RPMI8226 (cell line): Measurements from ENCODE around the gene NCAM1.
A peak's percentile ranks its signal among the peaks of the same experiment; 100 is the strongest.
"Not testable (repeated sequence)": the region's sequence is repeated elsewhere in the genome, so short reads cannot be mapped to it uniquely, and the experiment has no call there.

ENCODE experiments used
- DNase-seq: peaks from one replicate; pipeline ENCODE4 v3.0.0-alpha.2; 2015

Gene NCAM1

GRCh38 chr11:113286509-113287497, 325.6 kb downstream of the NCAM1 start:
- DNase-seq = no peak

GRCh38 chr11:113287801-113288200, 326.6 kb downstream of the NCAM1 start:
- no peak for DNase-seq

GRCh38 chr11:113288286-113288863, 327.2 kb downstream of the NCAM1 start:
- no peak for DNase-seq

- DNase-seq = peak; percentile 82
These were observed 328.4 kb downstream of the NCAM1 start for GRCh38 chr11:113289431-113290187.

- DNase-seq = no peak
These were observed 332.7 kb downstream of the NCAM1 start for GRCh38 chr11:113293936-113294335.

- DNase-seq = peak; percentile 15
These were observed 334.8 kb downstream of the NCAM1 start for GRCh38 chr11:113295993-113296392.

- DNase-seq = peak; percentile 63
These were observed 335.4 kb downstream of the NCAM1 start for GRCh38 chr11:113296447-113297205.

GRCh38 chr11:113298496-113298895, 337.3 kb downstream of the NCAM1 start:
- DNase-seq = not testable (repeated sequence)

- no peak for DNase-seq
These were observed 343.7 kb downstream of the NCAM1 start for GRCh38 chr11:113304916-113305315.

GRCh38 chr11:113305440-113306336, 344.5 kb downstream of the NCAM1 start:
- DNase-seq = peak; percentile 86

- no peak for DNase-seq
These were observed 347.4 kb downstream of the NCAM1 start for GRCh38 chr11:113308601-113309000.

- no peak for DNase-seq
These were observed 350.3 kb downstream of the NCAM1 start for GRCh38 chr11:113311536-113311935.

GRCh38 chr11:113313601-113314000, 352.4 kb downstream of the NCAM1 start:
- no peak for DNase-seq

- no peak for DNase-seq
These were observed 352.8 kb downstream of the NCAM1 start for GRCh38 chr11:113314065-113314388.

- DNase-seq = peak; percentile 97
These were observed 353.4 kb downstream of the NCAM1 start, which contains the start of gene TTC12 for GRCh38 chr11:113314389-113315301. TTC12 (plus strand) TSS chr11:113314583; CDS start chr11:113316258, 1,675 bp downstream.

GRCh38 chr11:113315811-113316210, 354.6 kb downstream of the NCAM1 start:
- no peak for DNase-seq

GRCh38 chr11:113316256-113316655, 355.0 kb downstream of the NCAM1 start:
- DNase-seq = no peak

- no peak for DNase-seq
These were observed 356.1 kb downstream of the NCAM1 start for GRCh38 chr11:113317339-113317738.

- no peak for DNase-seq
These were observed 357.9 kb downstream of the NCAM1 start for GRCh38 chr11:113319085-113319484.

GRCh38 chr11:113322158-113322557, 360.9 kb downstream of the NCAM1 start:
- no peak for DNase-seq
